DOHH2 (cell line): ENCODE results near the gene AKAP13.

Source experiments
- CTCF ChIP-seq: fragments of 200-600 bp; sonication (generic); IDR thresholded peaks from one replicate; pipeline ENCODE4 v1.5.1; 2014; ENCODE audit warnings: antibody characterized with exemption, mild to moderate bottlenecking, low read depth, low read length; ENCODE audit not compliant: poor library complexity, severe bottlenecking
- EZH2phosphoT487 ChIP-seq: fragments of 200-600 bp; sonication (generic); IDR thresholded peaks from 2 replicates; pipeline ENCODE4 v1.6.1; 2017; ENCODE audit warnings: borderline replicate concordance, mild to moderate bottlenecking, antibody characterized with exemption, low read length, moderate library complexity, mixed read lengths

GRCh38 chr15:85388566-85389305 lies 8.3 kb downstream of the AKAP13 start:
- TF ChIP-seq CTCF (no peak), EZH2phosphoT487 (no peak)
